ENCODE data around the gene LZTFL1. TPM values are rescaled to one million over a fixed set of nuclear protein-coding genes. Genes with fewer than 3 reads are reported as not detected.

Gene LZTFL1
- total RNA-seq: 6.7 TPM

GRCh38 chr3:45841757-45842491 lies at the start of gene LZTFL1:
TSS of gene LZTFL1 (minus strand) at chr3:45842119. CDS start at chr3:45841991, 128 bp downstream.
- H3K36me3 ChIP-seq: peaks cover 0 to 4% of the 10 kb centered on the region in 2 donors
- DNase-seq (ENCODE audit: low spot score in 2 of 2): peak; percentile 78 to 96
- H3K4me1 ChIP-seq: no peaks in the 10 kb centered on the region
- no peak for TF ChIP-seq CTCF (IDR thresholded peaks at IDR 0.05)
- H3K27me3 ChIP-seq: no peaks in the 10 kb centered on the region
- peak within 1 kb of the TSS in 1 of 2 donors; percentile 16 for H3K27ac ChIP-seq
- H3K9me3 ChIP-seq: no peaks in the 10 kb centered on the region
- peak within 1 kb of the TSS; percentile 72 to 79 for H3K4me3 ChIP-seq
- intact Hi-C loops (cut with DNase I): loop anchor here (5.0 to 10.0 kb wide), 3 partner anchors 235 to 867 kb away; partner anchors contain the start of genes EXOSC7, LIMD1 and ZDHHC3

DNA sequence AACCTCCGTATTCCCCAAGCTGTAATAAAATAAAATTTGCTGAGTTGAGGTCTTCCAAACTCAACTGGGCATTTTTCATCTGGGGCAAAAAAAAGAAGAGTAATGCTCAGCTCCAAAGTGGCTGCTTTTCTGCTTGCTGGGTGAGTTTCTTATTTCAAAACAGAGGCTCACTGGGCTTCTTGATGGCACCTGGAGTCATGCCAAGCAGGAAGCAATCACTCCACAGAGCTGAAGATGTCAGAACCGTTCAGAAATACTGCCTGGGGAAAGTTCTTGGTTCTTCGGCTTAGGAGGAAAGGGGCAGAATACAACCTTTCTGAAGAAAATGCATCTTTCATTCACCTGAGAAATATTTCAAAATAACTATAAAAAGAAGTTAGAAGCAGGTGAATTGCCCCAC lies 48.5 kb upstream of the LZTFL1 start:
- no peak for DNase-seq (ENCODE audit: low spot score in 2 of 2)
- Histone ChIP-seq H3K27ac (no peak overlapping the region), H3K27me3 (no peaks in the 10 kb centered on the region), H3K9me3 (no peaks in the 10 kb centered on the region), H3K36me3 (no peaks in the 10 kb centered on the region), H3K4me1 (no peaks in the 10 kb centered on the region), H3K4me3 (no peak overlapping the region)
- intact Hi-C loops (cut with DNase I): no loop called here
- no peak for TF ChIP-seq CTCF (IDR thresholded peaks at IDR 0.05)

- H3K27ac ChIP-seq: no peak overlapping the region
- no peak for TF ChIP-seq CTCF (IDR thresholded peaks at IDR 0.05)
- no peaks in the 10 kb centered on the region for H3K36me3 ChIP-seq
Observed at GRCh38 chr3:45889337-45889736, 47.4 kb upstream of the LZTFL1 start.

GRCh38 chr3:45887759-45888511 lies 46.0 kb upstream of the LZTFL1 start:
- DNase-seq (ENCODE audit: low spot score in 2 of 2): no peak
- H3K9me3 ChIP-seq: no peaks in the 10 kb centered on the region
- no peaks in the 10 kb centered on the region for H3K27me3 ChIP-seq
- no peak overlapping the region for H3K4me3 ChIP-seq
- intact Hi-C loops (cut with DNase I): no loop called here
- no peak overlapping the region for H3K27ac ChIP-seq
- no peaks in the 10 kb centered on the region for H3K36me3 ChIP-seq
- no peak for TF ChIP-seq CTCF (IDR thresholded peaks at IDR 0.05)
- H3K4me1 ChIP-seq: no peaks in the 10 kb centered on the region

More at GRCh38 chr3:45889337-45889736, 47.4 kb upstream of the LZTFL1 start:
- DNase-seq (ENCODE audit: low spot score in 2 of 2): no peak
- H3K4me1 ChIP-seq: no peaks in the 10 kb centered on the region
- H3K27me3 ChIP-seq: no peaks in the 10 kb centered on the region
- intact Hi-C loops (cut with DNase I): no loop called here
- no peak overlapping the region for H3K4me3 ChIP-seq
- H3K9me3 ChIP-seq: no peaks in the 10 kb centered on the region

DNA sequence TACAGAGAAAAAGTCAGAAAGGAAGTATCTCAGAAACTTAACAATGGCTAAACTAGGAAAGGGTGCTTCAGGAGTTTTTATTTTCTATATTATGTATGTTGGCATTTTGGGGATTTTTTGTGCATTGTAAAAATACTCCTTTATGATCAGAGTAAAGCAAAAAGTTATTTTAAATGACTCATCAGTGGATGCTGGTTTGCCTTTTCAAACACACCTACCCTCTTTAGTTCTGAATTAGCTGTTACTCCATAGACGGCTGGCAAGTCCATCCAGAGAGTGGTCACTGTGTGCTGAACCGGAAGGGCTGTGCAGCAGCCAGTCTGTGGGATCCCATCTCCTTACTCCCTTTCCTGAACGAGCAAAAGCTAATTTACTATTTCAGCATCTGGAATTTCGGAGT lies 45.4 kb upstream of the LZTFL1 start:
- no peak for TF ChIP-seq CTCF (IDR thresholded peaks at IDR 0.05)
- Histone ChIP-seq H3K4me3 (no peak overlapping the region), H3K36me3 (no peaks in the 10 kb centered on the region), H3K27ac (no peak overlapping the region), H3K9me3 (no peaks in the 10 kb centered on the region), H3K4me1 (no peaks in the 10 kb centered on the region), H3K27me3 (no peaks in the 10 kb centered on the region)
- intact Hi-C loops (cut with DNase I): no loop called here
- no peak for DNase-seq (ENCODE audit: low spot score in 2 of 2)

Measured in ascending aorta (tissue), 2 donors.